ENCODE measurements around the gene MYCN.
"Not testable (repeated sequence)": the region's sequence is repeated elsewhere in the genome, so short reads cannot be mapped to it uniquely, and the experiment has no call there.

MYCN gene

DNA sequence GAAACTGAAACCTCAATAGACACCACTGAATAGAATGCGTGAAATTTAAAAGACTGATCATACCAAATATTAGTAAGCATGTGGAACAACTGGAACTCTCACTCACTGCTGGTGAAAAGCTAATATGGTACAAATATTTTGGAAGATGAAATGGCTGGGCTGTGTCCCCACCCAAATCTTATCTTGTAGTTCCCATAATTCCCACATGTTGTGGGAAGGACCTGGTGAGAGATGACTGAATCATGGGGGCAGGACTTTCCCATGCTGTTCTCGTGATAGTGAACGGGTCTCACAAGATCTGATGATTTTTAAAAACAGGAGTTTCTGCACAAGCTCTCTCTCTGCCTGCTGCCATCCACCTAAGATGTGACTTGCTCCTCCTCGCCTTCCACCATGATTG, 32.0 kb upstream of the MYCN start:
- DNase-seq = no peak

DNA sequence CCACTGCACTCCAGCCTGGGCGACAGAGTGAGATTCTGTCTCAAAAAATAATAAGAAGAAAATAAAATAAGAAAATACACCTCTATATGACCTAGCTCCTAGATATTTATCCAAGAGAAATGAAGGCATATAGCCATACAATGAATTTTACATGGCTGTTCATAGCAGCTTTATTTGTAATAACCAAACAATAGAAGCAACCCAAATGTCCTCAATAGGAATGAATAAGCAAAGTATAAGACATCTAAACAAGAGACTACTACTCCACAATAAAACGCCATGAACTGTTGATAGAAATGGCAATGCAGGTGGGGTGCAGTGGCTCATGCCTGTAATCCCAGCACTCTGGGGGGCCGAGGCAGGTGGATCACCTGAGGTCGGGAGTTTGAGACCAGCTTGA, 31.2 kb upstream of the MYCN start:
- DNase-seq = no peak

DNA sequence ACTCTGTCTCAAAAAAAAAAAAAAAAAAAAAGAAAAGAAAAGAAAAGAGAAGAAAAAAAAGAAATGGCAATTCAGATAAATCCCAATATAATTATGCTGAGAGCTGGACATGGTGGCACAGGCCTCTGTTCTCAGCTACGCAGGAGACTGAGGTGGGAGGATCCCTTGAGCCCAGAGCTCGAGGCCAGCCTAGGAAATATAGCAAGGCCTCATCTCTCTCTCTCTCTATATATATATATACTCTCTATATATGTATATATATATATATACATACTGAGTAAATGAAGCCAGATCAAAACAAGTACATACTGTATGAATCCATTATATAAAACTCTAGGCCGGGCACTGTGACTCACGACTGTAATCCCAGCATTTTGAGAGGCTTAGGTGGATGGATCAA, 30.6 kb upstream of the MYCN start:
- no peak for DNase-seq

DNA sequence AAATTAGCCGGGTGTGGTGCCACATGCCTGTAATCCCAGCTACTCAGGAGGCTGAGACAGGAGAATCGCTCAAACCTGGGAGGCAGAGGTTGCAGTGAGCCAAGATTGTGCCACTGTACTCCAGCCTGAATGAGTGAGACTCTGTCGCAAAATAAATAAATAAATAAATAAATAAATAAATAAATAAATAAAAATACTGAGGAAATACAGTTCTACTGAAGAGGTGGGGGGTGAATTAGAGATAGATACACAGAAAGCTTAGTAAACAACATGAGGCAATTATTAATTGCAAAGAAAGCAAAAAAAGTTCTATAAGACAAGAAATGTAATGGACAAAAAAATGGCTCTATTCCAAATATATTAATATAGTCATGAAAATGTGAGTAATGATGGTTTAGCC, 29.1 kb upstream of the MYCN start:
- not testable (repeated sequence) for DNase-seq

DNA sequence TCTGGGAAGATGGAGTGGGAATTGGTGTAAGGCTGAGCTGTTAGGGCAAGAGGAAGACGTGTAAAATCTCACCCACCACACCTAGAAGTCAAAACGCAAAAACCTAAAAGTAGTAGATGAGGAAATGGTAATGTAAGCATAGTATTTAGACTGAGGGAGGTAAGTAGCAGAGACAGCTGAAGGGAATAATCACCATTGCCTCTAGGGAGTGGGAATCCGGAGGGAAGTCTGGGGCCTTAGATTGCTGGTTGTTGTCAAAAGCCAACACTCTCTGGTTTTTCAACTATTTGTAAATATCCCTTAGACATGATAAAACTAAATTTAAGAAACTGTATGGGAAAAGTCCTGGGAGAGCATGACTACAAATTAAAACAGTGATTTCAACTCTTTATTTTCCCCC, 28.7 kb upstream of the MYCN start:
- no peak for DNase-seq

DNA sequence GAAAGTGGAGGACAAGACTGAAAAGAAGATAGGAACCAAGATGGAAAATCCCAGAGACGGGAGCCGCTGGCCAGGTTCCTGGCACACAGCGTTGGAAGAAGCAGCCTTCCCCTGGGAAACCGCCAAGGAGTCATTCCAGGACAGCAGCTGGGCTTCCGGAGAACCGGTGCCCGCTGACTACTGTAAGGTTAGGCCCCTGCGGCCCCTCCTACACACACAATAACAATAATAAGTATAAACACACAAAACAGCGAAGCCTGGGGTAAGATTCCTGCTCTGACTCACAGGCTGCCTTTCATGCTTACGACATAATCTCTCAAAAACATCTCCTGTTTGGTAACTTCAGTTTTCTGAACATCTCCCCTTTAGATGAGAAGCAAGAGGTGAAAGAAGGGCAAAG, 28.1 kb upstream of the MYCN start:
- DNase-seq = no peak

DNA sequence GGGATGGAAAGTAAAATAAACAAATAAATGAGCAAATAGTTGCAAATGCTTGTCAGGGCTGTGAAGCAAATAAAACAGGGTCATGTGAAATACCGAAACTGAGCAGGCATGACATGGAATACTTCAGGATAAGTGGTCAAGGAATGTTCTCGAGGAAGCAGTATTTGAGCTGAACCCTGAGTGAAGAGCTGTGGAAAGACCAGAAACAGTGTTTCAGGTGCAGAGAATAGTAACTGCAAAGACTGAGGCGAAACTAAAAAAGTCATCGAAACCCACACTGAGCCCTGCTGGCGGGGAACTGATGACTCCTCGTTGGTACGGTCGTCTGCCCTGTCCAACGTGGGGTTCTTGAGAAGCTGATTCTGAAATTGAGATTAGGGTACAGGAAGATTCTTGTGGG, 27.2 kb upstream of the MYCN start:
- DNase-seq = no peak

DNA sequence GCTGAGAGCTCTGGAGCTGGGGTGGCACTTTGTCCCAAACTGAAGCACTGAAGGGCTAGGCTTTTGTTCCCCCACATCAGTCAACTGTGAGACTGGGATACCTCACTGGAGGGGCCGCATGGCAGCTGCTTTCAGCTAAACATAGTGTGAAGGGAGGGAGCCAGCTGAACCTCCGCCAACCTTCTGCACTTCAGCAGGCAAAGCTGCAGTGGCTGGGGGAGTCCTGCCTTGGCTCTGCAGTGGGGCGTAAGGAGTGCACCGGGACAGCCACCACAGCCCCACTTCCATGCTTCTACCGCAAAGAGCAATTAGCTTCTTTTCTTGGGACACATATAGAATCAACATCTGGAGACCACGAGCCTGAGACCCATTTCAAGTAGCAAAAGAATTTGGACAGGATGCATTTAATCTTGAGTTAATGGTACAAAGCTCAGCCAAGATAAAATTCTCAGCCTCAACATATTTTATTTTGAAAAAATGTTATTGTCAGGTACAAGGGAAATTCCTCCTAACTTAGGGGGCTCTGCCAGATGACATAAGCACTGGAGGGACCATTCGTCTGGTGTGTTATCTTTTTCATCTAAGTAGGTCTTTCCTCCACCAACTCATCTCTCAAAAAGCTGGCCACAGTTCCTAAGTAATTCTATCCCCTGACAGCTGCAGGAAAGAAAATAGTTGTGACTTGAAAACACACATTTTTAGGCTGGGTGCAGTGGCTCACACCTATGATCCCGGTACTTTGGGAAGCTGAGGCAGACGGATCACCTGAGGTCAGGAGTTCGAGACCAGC, 25.6 kb upstream of the MYCN start:
- no peak for DNase-seq

DNA sequence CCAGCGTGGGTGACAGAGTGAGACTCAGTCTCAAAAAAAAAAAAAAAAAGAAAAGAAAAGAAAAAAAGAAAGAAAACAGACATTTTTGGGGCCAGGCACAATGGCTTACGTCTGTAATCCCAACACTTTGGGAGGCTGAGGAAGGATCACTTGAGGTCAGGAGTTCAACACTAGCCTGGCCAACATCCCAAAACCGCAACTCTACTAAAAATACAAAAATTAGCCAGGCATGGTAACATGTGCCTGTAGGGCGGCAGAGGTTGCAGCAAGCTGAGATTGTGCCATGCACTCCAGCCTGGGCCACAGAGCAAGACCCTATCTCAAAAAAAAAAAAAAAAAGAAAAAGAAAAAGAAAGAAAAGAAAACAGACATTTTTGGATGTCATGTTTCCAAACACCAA, 24.8 kb upstream of the MYCN start:
- DNase-seq = not testable (repeated sequence)

DNA sequence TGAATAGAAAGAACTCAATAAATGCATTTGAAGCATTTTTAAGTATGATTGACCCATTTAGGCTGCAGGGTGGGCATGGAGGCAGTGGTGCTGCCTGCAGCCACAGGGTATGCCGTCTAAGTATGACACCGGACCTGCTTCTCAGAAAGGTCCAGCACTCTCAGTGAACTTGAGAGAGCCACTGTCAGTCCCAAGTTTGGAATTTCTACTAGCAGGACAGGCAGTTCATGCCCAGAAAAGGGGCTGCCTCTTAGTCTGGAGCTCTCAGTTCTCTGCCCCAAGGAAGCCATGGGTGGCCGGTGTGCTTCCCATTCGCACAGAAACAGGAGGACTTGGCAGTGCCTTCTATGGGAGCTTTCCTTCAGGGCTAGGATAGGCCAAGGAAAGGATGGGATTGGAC, 24.0 kb upstream of the MYCN start:
- DNase-seq = no peak

DNA sequence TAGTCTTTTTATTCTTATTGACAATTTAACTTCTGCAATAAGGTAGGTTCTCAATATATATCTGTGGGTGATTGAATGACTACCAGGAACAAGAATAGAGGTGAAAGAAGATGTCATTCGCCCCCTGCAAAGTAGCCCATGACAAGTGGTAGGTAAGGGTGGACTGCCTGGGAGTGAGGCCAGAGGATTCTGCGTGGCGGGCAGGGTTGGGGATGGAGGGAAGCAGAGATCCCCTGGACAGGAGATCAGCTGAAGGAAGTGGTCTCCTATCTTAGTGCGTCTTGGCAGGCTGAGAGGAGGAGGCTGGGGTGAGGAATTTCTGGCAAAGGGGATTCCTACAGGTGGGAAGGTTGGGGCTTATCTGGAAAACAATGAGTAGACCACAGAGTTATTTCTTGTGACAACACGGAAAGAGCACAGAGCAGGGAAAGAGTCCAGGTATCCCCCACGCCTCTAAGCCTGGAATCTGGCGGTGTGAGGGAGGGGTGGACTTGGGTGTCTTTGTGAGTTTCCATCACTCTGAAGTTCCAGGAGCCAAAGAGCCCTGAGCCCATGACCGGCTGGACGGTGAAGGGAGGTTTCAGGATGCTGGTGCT, 21.5 kb upstream of the MYCN start:
- no peak for DNase-seq

DNA sequence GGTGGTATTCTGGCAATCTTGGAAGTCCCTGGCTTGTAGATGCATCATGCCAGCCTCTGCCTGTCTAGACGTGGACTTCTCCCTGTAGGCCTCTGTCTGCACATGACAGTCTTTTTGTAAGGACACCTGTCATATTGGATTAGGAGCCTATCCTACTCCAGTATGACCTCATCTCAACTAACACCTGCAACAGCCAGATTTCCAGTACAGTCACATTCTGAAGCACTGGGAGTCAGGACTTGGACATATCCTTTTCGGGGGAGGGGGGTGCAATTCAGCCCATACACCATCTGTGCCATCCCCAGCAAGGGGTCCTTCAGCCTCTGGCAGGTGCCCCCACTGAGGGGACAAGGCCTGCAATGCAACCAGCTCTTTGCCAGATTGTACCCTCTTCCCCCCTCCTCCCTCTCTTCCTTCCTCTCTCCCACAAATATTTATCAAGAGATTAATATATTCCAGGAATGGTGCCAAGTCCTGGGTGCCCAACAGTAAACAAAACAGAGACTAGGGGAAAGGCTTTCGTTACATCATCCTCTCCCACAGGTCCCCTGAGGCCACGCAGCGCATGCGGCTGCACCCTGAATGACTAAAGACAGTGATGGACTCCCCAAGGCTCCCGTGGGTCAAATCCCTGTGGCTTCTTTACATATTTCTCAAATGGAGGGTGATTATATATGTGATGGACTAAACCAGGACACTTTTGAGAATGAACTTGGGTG, 20.5 kb upstream of the MYCN start:
- peak; percentile 41 for DNase-seq

DNA sequence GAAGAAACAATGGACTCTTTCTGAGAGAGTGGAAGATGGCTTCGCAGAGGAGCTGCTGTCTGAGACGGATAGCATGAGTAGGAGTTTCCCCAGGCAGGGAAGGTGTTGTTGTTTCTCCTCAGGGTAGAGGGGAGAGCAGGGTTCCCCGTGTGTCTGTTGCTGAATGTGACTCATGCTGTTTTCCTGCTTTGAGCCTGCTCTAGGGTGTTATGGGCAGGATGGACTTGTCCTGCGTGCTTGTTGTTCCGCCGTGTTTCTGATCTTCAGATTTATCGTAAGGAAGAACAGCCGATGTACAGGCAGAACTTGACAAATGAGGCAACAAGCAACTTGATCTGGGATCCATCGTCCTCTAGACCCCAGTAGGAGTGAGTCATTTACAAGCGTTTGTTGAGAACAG, 19.7 kb upstream of the MYCN start:
- no peak for DNase-seq

DNA sequence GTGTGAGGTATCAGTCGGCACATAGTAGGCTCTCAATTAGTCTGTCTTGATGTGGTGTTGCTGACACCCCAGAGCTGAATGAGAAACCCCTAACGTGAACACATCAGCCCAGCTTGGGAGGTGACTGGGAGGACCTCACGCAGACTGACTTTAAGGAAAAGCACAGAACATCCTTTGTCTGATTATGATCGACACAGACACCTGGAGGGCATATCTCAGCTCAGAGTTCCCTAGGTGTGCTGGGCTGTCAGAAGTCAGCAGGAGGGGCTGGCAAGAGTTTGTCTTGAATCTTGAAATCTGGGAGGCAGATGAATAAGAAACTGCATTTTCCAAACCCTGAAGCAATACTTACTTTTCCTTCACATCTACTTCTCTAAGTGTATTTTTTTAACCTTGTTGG, 16.8 kb upstream of the MYCN start:
- DNase-seq = no peak

DNA sequence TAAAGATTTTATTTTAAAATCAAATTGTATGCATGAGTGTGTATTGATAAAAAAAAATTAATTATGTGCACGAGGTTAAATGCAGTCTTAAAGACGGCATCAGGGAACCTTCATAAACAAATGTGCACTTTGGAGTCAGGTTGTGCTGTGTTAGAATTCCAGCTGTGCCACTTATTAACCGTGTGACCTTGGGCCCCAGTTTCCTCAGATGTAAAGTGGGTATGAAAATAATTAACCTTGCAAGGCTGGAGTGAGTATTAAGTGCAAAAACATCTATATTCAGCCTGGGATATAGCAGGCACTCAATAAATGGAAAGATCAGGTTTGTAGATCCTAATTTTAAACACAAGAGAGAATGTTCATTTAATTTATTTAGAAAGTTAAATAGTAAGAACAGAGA, 14.5 kb upstream of the MYCN start:
- DNase-seq = no peak

DNA sequence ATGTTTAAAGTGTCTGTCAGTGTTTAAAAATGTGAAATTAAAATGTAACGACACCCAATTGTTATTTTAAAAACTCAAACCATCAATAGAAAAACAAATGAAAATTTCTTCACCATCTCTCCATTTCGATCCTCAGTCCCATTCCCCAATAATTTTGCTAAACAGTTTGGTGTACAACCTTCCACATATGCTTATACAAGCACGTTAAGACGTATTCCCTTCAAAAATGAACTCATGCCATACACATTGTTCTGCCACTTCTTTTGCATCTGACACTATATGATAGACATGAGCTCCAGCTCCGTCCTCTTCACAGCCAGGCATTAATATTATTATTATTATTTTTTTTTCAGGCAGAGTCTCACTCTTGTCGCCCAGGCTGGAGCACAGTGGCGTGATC, 14.1 kb upstream of the MYCN start:
- DNase-seq = no peak

DNA sequence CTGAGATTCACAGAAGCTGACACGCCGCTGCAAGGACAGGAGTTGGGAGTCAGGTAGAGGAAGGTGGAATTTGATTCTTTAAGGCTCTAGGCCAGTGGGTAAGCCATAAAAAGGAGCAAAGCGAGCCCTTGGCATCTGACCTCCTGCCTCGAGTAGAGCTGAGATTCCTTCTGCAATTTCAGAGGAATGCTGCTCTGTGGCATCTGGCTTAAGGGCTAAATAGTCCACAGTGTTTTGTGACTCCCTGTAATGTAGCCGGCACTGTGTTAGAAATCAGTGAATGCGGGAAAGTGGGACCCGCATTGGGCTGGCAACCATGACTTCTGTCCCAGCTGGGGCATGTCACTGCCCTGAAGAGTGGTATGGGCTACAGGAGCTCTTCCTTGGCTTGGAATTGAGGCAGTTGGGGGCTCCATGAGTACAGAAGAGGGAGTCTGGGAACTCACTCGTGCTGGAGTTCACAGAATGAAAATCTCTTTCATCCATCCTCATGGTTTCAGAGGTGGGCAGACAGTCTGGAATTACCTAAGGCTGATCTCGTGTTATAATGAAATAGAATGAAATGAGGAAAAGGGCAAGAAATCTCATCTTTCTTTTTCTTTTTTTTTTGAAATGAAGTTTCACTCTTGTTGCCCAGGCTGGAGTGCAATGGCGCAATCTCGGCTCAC, 12.7 kb upstream of the MYCN start:
- DNase-seq = no peak

DNA sequence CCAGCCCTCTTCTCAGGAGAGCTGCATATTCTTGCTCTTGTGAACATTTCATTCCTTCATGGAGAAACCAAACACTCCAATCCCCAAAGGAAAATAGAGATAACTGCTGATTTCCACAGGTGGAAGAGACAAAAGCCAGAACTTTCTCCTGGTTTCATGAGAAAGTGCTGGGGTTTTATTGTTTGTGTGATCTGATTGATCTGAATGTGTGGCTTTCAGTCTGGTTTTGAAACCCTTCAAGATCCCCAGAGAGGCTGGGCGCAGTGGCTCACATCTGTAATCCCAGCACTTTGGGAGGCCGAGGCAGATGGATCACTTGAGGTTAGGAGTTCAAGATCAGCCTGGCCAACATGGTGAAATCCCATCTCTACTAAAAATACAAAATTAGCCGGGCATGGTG, 11.3 kb upstream of the MYCN start:
- not testable (repeated sequence) for DNase-seq

DNA sequence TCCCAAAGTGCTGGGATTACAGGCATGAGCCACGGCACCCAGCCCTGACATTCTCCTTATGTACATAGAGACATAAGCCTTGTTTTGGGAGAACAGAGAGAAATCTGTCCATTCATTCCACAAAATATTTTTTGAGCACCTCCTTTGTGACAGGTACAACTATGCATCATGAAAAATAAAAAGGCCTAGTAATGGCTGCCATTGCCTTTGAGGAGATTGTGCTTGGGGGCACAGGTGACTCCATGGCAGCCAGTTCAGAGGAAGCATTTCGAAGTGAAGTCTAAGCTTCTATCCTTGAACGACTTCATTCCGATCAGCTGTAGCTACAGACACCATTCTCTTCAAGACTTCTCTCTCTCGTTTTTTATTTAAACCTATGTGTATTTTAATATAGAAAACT, 10.5 kb upstream of the MYCN start:
- no peak for DNase-seq

DNA sequence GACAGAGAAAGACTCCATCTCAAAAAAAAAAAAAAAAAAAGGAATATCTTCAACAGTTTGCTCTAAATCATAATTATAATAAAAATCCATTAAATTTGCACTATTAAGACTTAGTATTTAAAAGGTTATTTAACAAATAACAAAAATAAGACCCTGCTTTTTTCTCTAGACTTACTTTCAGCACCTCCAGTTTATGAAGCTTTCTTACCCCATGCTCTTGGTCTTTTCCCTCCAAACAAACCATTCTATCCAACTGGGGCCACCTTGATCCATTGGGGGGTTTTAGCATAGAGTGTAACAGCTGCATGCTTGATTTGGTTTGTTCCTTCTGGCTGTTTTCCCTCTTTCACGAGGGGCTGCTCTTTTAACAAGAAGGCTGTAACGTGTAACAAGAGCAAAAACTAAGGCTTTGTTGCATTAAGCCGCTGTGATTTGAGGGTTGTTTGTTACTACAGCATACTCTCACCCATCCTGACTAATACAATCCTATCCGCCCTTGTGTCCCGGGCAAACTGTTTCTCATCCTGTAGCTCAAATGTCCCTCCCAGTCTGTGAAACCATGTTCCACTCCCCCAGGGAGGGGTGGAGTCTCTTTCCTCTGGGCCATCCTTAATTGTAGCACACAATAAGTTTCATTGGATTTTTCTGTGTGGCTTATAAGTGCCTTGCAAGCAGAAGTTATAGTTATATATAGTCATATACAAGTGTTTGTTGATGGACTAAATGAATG, 9.6 kb upstream of the MYCN start:
- DNase-seq = no peak

DNA sequence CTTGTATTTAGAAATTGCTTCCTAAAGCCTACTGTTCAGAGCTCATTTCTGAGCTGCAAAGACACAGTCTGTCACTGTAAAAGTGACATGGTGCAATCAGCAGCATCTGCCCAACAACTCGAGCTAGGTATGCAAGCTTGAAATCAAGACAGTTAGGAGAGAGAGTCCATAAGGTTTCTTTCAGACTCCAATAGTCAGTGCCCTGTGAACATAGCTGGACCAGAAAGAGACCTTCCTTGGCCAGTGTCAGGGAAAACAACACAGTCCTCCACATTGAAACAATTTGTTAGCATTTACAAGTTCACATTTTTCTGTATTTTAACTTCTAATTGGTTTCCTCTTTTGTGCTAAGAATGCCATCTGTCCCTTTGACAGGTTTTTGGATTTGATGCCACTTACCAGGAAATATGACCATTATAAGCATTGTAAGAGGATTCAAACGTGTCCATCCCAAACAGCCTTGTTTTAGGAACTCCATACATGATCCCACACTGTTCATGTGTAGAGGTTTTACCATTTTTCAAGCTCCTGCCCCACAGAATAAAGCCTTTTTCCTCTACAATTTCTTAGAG, 8.9 kb upstream of the MYCN start:
- DNase-seq = no peak

DNA sequence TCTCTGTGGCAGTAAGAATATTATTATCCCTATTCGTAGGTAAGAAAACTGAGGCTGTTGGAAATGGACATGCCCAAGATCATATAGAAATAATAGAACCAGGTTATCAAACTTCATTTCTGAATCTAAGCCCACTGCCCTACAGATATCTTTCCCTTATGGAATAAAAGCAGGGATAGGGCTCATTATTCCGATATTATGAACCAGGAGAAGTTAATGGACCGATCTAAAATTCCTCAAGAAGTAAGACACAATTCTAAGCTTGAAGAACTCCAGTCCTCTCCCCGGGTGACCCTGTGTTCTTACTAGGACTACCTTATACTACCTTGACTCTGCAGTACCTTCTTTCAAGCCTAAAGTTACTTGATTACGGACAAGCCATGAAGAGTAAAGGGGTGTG, 8.4 kb upstream of the MYCN start:
- no peak for DNase-seq

All from NCI-H510A (cell line).